ENCODE measurements around the gene HIVEP2.
A peak's percentile ranks its signal among the peaks of the same experiment; 100 is the strongest.

HIVEP2 gene

DNA sequence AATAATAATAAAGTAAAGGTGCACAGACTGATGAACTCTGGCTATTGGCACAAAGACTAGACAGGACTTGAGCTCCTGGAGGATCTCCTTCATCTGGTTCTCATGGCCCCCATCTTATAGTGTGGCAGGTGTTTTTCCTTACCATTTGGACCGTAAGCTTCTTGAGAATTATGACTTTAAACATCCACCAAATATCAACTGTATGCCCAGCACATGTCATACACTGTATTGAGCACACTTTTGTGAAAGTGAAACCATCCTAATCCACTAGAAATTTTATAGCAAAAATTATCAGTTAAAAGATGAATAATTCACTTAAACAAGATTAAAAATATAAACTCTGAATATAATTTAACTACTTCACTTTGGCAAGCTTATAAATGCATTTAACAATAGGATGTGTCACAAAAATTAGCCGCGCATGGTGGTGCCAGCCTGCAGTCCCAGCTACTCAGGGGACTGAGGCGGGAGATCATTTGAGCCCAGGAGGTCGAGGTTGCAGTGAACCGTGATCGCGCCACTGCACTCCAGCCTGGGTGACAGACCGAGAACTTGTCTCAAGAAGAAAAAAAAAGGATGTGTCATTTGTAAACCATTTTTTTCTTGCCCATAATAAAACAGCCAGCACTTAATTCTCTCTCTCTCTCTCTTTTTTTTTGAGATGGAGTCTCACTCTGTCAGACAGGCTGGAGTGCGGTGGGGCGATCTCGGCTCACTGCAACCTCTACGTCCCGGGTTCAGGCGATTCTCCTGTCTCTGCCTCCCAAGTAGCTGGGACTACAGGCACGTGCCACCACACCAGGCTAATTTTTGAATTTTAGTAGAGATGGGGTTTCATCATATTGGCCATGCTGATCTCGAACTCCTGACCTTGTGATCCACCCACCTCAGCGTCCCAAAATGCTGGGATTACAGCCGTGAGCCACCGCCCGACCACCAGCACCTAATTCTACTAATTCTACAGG lies 9.1 kb downstream of the HIVEP2 start:
- Mint-ChIP-seq H3K4me3 (peak overlapping the region; percentile 78), H3K9me3 (no peaks in the 10 kb centered on the region), H3K4me1 (peaks cover 66% of the 10 kb centered on the region), H3K27me3 (no peaks in the 10 kb centered on the region), H3K36me3 (no peaks in the 10 kb centered on the region), H3K27ac (peak overlapping the region; percentile 89)
- peak; percentile 84 for ATAC-seq

- Mint-ChIP-seq H3K27me3 (no peaks in the 10 kb centered on the region), H3K27ac (peak overlapping the region; percentile 89), H3K36me3 (no peaks in the 10 kb centered on the region), H3K9me3 (no peaks in the 10 kb centered on the region), H3K4me3 (peak overlapping the region; percentile 15), H3K4me1 (peaks cover 70% of the 10 kb centered on the region)
- ATAC-seq: no peak
Measured at GRCh38 chr6:142934599-142934998, 10.4 kb downstream of the HIVEP2 start.

GRCh38 chr6:142934106-142934505 lies 10.9 kb downstream of the HIVEP2 start:
- no peak for ATAC-seq
- Mint-ChIP-seq H3K27ac (peak overlapping the region; percentile 89), H3K4me1 (peaks cover 70% of the 10 kb centered on the region), H3K4me3 (no peak overlapping the region), H3K36me3 (no peaks in the 10 kb centered on the region), H3K9me3 (no peaks in the 10 kb centered on the region), H3K27me3 (no peaks in the 10 kb centered on the region)

- H3K4me1 Mint-ChIP-seq: peaks cover 73% of the 10 kb centered on the region
- no peaks in the 10 kb centered on the region for H3K27me3 Mint-ChIP-seq
- no peaks in the 10 kb centered on the region for H3K36me3 Mint-ChIP-seq
- ATAC-seq: no peak
- H3K27ac Mint-ChIP-seq: peak overlapping the region; percentile 89
- no peaks in the 10 kb centered on the region for H3K9me3 Mint-ChIP-seq
- H3K4me3 Mint-ChIP-seq: no peak overlapping the region
Measured at GRCh38 chr6:142933701-142934100, 11.3 kb downstream of the HIVEP2 start.

GRCh38 chr6:142932889-142933288 lies 12.1 kb downstream of the HIVEP2 start:
- H3K9me3 Mint-ChIP-seq: no peaks in the 10 kb centered on the region
- H3K4me3 Mint-ChIP-seq: peak overlapping the region; percentile 59
- H3K27ac Mint-ChIP-seq: peak overlapping the region; percentile 89
- H3K4me1 Mint-ChIP-seq: peaks cover 77% of the 10 kb centered on the region
- H3K27me3 Mint-ChIP-seq: no peaks in the 10 kb centered on the region
- ATAC-seq: peak; percentile 59
- H3K36me3 Mint-ChIP-seq: no peaks in the 10 kb centered on the region

GRCh38 chr6:142929751-142930358 lies 15.1 kb downstream of the HIVEP2 start:
- Mint-ChIP-seq H3K9me3 (no peaks in the 10 kb centered on the region), H3K27me3 (no peaks in the 10 kb centered on the region), H3K4me3 (peak overlapping the region; percentile 40), H3K27ac (peak overlapping the region; percentile 97), H3K4me1 (peaks cover 77% of the 10 kb centered on the region), H3K36me3 (no peaks in the 10 kb centered on the region)
- no peak for ATAC-seq

DNA sequence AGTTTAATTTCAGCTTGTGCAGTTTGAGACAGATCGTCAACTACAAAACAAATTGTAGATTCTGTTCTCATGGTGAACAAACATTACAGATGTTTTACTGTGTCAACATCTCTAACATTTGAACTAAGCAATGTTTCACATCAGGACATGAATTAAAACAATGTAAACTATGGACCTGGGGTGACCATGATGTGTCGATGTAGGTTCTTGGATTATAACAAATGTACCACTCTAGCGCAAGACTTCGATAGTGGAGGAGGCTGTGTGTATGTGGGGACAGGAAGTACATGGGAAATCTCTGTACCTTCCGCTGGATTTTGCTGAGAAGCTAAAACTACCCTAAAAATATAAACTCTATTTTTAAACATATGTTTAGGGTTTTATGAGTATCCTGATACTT lies 17.1 kb downstream of the HIVEP2 start:
- Mint-ChIP-seq H3K9me3 (no peaks in the 10 kb centered on the region), H3K27me3 (no peaks in the 10 kb centered on the region), H3K4me3 (peak overlapping the region; percentile 88), H3K27ac (peak overlapping the region; percentile 97), H3K36me3 (no peaks in the 10 kb centered on the region), H3K4me1 (peaks cover 57% of the 10 kb centered on the region)
- no peak for ATAC-seq

- Mint-ChIP-seq H3K9me3 (no peaks in the 10 kb centered on the region), H3K36me3 (no peaks in the 10 kb centered on the region), H3K4me3 (peak overlapping the region; percentile 88), H3K27ac (peak overlapping the region; percentile 97), H3K27me3 (no peaks in the 10 kb centered on the region), H3K4me1 (peaks cover 51% of the 10 kb centered on the region)
- ATAC-seq: no peak
Measured at GRCh38 chr6:142927271-142927580, 17.8 kb downstream of the HIVEP2 start.

DNA sequence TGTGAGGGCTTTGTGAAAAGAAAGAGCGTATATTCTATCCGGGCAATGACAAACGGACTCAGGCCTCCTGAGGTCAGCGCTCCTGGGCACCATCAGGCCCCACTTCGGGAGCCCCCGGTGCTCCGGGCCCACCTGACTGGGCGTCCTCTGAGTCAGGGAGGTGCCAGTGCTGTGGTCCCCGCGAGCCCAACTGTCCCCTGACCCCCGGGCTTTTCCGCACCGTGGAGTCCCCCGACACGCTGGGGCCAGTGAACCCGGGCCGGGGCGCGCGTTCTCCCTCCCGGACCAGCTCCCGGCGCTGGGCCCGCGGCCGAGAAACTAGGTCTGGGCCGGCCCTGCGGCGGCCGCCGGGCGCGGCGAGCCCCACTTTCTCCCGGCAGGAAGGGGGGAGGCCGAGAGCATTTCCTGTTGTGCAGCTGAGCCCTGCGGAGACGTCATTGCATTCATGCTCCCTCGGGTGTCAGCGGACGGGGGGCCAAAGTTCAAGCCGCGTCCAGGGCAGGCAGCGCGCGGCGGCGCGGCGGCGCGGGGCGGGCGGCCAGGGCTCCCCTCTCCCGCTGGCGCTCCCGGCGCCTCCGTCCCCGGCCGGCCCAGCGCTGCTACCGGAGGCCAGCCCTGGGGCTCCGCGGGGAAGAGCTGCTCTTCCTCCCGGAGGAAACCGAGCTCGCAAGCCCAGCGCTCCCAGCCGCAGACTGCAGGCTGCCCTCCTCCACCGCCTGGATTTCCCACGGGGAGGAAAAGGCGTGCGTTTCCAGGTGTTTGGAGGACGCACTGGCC lies 18.3 kb downstream of the HIVEP2 start:
- Mint-ChIP-seq H3K36me3 (no peaks in the 10 kb centered on the region), H3K27me3 (no peaks in the 10 kb centered on the region), H3K4me1 (peaks cover 51% of the 10 kb centered on the region), H3K4me3 (peak overlapping the region; percentile 88), H3K9me3 (no peaks in the 10 kb centered on the region), H3K27ac (peak overlapping the region; percentile 97)
- peak; percentile 98 for ATAC-seq

DNA sequence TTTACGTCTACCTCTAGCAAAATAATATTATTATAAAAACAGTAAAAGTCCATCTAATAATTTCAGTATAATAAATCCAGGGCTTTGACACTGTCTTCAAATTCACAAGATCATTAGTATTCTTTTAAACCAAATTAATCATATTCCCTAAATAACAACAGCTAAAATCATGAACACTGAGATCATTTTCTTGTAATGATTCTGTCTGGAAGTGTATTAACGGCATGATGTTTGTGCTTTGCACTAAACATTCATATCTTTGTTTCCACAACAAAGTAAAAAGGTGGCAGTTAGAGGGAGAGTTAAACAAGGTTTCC lies 18.8 kb downstream of the HIVEP2 start:
- Mint-ChIP-seq H3K27ac (peak overlapping the region; percentile 97), H3K9me3 (no peaks in the 10 kb centered on the region), H3K36me3 (no peaks in the 10 kb centered on the region), H3K27me3 (no peaks in the 10 kb centered on the region), H3K4me3 (peak overlapping the region; percentile 88), H3K4me1 (peaks cover 46% of the 10 kb centered on the region)
- no peak for ATAC-seq

DNA sequence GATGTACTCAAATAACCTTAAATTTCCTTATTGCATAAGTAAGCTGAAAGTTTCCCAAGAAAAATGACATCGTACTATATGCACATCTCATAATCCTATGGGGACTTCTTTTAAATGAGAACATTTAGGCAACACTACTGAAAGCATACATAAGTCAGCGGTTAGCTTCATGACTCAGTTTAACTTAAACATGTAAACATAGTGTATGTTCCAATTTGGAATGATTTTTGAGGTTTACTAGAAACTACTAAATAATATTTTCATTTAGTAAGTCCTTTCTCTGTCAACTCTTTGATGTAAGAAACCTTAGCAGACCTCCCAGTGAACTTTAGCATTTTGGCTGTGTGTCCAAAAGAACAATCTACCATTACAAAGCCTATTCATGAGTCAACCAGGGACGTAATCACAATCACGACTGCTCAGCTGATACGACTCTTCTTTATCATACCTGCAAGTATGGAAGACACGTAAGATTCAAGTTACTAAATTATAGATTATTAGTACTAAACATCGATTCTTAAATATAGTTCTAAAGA lies 19.3 kb downstream of the HIVEP2 start:
- ATAC-seq: no peak
- H3K27me3 Mint-ChIP-seq: no peaks in the 10 kb centered on the region
- H3K27ac Mint-ChIP-seq: peak overlapping the region; percentile 97
- H3K36me3 Mint-ChIP-seq: no peaks in the 10 kb centered on the region
- peak overlapping the region; percentile 52 for H3K4me3 Mint-ChIP-seq
- H3K9me3 Mint-ChIP-seq: no peaks in the 10 kb centered on the region
- peaks cover 48% of the 10 kb centered on the region for H3K4me1 Mint-ChIP-seq

DNA sequence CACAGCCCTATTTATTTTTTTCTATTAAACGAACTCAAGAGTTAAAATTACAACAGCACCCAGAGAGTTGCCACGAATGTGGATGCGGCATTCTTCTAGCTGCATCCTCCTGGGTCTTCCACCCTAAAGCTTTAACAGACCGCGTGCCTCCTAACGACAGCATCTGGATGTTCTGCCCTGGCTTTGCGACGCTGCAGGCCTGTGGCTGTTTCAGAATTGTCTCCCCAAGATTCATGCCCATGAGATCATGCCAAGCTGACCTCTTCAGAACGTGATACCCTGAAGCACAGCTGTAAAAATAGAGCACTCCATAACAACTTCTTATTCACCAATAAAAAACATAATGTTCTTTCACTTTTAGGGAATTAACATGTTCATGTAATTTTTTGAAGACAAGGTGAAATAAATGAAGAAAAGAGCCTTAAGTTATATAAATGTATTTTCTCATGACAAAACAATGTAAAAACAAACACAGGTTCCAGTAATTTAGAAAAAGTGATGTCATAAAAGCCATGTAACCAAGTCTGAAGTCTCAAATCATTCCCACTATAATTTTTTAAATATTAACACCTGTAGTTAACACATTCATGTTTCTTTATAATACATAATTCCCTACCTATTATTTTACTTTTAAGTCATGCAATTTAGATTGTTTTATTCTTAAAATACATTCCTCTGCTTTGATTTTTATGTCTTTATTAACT lies 26.5 kb downstream of the HIVEP2 start:
- ATAC-seq: no peak
- peaks cover 41% of the 10 kb centered on the region for H3K4me1 Mint-ChIP-seq
- no peaks in the 10 kb centered on the region for H3K27me3 Mint-ChIP-seq
- no peaks in the 10 kb centered on the region for H3K9me3 Mint-ChIP-seq
- no peak overlapping the region for H3K4me3 Mint-ChIP-seq
- no peak overlapping the region for H3K27ac Mint-ChIP-seq
- no peaks in the 10 kb centered on the region for H3K36me3 Mint-ChIP-seq

DNA sequence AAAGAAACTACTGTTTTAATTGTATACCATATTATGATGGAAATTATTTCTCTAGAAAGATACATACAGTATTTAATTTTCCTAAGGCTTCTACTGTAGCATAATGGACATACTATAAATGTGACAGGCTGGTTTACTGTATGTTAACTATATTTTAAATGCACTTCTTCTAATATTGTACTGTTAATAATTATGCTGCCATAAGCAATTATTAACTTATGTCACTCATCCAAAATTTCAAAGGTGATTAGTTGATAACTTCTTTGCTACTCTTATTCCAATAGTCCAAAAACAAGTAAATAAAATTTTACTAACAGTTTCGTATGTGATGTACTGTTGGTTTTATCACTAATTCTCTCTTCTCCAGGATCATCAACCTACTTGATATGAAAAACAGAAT lies 28.1 kb downstream of the HIVEP2 start:
- Mint-ChIP-seq H3K27me3 (no peaks in the 10 kb centered on the region), H3K4me1 (peaks cover 52% of the 10 kb centered on the region), H3K9me3 (no peaks in the 10 kb centered on the region), H3K36me3 (peaks cover 5% of the 10 kb centered on the region), H3K4me3 (no peak overlapping the region), H3K27ac (peak overlapping the region; percentile 28)
- no peak for ATAC-seq

- H3K27ac Mint-ChIP-seq: peak overlapping the region; percentile 28
- no peak for ATAC-seq
- H3K4me3 Mint-ChIP-seq: no peak overlapping the region
- H3K27me3 Mint-ChIP-seq: no peaks in the 10 kb centered on the region
- no peaks in the 10 kb centered on the region for H3K9me3 Mint-ChIP-seq
- H3K36me3 Mint-ChIP-seq: peaks cover 5% of the 10 kb centered on the region
- H3K4me1 Mint-ChIP-seq: peaks cover 48% of the 10 kb centered on the region
Measured at GRCh38 chr6:142914937-142915697, 29.9 kb downstream of the HIVEP2 start.

Data from stimulated activated memory B cell treated with anti-CD40 and anti-IgM and Interleukin-4, amounts not matched to agents 10 μg/mL and 1 μg/mL and 100 μg/mL, for 72 hours (primary cell).